K562 (cell line): ENCODE results near the gene FBXW11. TPM values are rescaled to one million over a fixed set of nuclear protein-coding genes. Genes with fewer than 3 reads are reported as not detected.

Source experiments
- EZH2 ChIP-seq: IDR thresholded peaks from 2 replicates; pipeline ENCODE4 v1.6.1; 2012; ENCODE audit warnings: low read depth, mild to moderate bottlenecking, inconsistent platforms, low read length, borderline replicate concordance
- FOXM1 ChIP-seq, 2 experiments: fragments of 450-650 bp in 1 of 2; sonication (generic) in 1 of 2; formaldehyde crosslinking in 1 of 2; IDR thresholded peaks; 2 replicates each; pipeline versions ENCODE4 v1.6.1 to v1.9.0; 2017 to 2022; ENCODE audit warnings: low read depth in 2 of 2, mild to moderate bottlenecking in 2 of 2, missing genetic modification reagents in 1 of 2, moderate library complexity in 1 of 2
- HMGN3 ChIP-seq: IDR thresholded peaks from 2 replicates; pipeline ENCODE4 v1.6.1; 2011; ENCODE audit warnings: borderline replicate concordance, low read depth, mild to moderate bottlenecking, mixed read lengths, low read length; ENCODE audit not compliant: insufficient read length; ENCODE audit errors: extremely low read depth
- MEIS2 ChIP-seq: fragments of 450-650 bp; IDR thresholded peaks from 2 replicates; pipeline ENCODE4 v1.6.1; 2014; ENCODE audit warnings: mild to moderate bottlenecking; ENCODE audit not compliant: partially characterized antibody
- MXI1 ChIP-seq: IDR thresholded peaks from 2 replicates; pipeline ENCODE4 v1.6.1; 2011; ENCODE audit warnings: low read depth, mild to moderate bottlenecking, improper control_type of control experiment, low read length
- PYGO2 ChIP-seq: fragments of 450-650 bp; IDR thresholded peaks from 2 replicates; pipeline ENCODE4 v1.6.1; 2016; ENCODE audit warnings: mild to moderate bottlenecking, missing genetic modification characterization, moderate library complexity, missing compliant biosample characterization
- RBM14 ChIP-seq: fragments of 200-400 bp; formaldehyde crosslinking; IDR thresholded peaks from 2 replicates; pipeline ENCODE4 v1.6.1; 2018; ENCODE audit warnings: low read depth, mild to moderate bottlenecking, low read length, moderate library complexity, borderline replicate concordance; ENCODE audit not compliant: insufficient read depth
- RNF2 ChIP-seq: sonication (generic); IDR thresholded peaks from 2 replicates; pipeline ENCODE4 v1.6.1; 2016
- SMARCC2 ChIP-seq: fragments of 450-650 bp; IDR thresholded peaks from 2 replicates; pipeline ENCODE4 v1.6.1; 2017; ENCODE audit warnings: antibody characterized with exemption, moderate library complexity, mild to moderate bottlenecking, low read depth
- TFAP4 ChIP-seq: sonication (generic); formaldehyde crosslinking; IDR thresholded peaks from 2 replicates; pipeline ENCODE4 v1.8.0; 2022; ENCODE audit warnings: missing genetic modification reagents, mild to moderate bottlenecking, moderate library complexity, borderline replicate concordance
- ZNF217 ChIP-seq: sonication (generic); formaldehyde crosslinking; IDR thresholded peaks from 2 replicates; pipeline ENCODE4 v1.8.0; 2022; ENCODE audit warnings: mild to moderate bottlenecking, missing genetic modification reagents
- polyA plus RNA-seq, 8 experiments: library from polyadenylated mRNA; depleted of rRNA in 4 of 8; stranded (reverse) in 5 of 8; unstranded in 3 of 8; fragments of >200 nt; fragmentation: Nextera tagmentation in 2 of 8; fragmentation: Illumina TruSeq in 1 of 8; extraction: Ambion mirVana in 2 of 8; extraction: Trizol in 1 of 8; gene quantifications; 2 replicates each; pipeline versions ENCODE4 v1.2.1 to v1.2.3, GENCODE V29; 2011 to 2014; ENCODE audit warnings: inconsistent platforms in 1 of 8, missing spikeins in 1 of 8
- total RNA-seq, 7 experiments: library from RNA; depleted of rRNA in 6 of 7; stranded (reverse); fragments of >200 nt in 6 of 7; fragmentation: Illumina TruSeq in 2 of 7; extraction: Trizol in 2 of 7; gene quantifications; 2 replicates each; pipeline versions ENCODE4 v1.2.1 to v1.2.3, GENCODE V29; 2011 to 2021; ENCODE audit warnings: low replicate concordance in 1 of 7
- TF ChIP-seq, protein P1 (sequence below), 2 experiments: fragments of 450-650 bp; IDR thresholded peaks; 2 replicates each; pipeline ENCODE4 v1.6.1; 2016; ENCODE audit warnings: mild to moderate bottlenecking in 2 of 2, borderline replicate concordance in 1 of 2, low read depth in 1 of 2, moderate library complexity in 1 of 2
- TF ChIP-seq, protein P2 (sequence below): IDR thresholded peaks from 3 replicates; pipeline ENCODE4 v1.6.1; 2011; ENCODE audit warnings: borderline replicate concordance, mild to moderate bottlenecking, moderate library complexity; ENCODE audit not compliant: insufficient read length; ENCODE audit errors: extremely low read depth

The FBXW11 gene
- total and polyA plus RNA-seq, 9 of the 15 experiments (the other 6 are each of a cell fraction or from before 2014, with no cell fraction given) = 3.0 to 28.6 (median 23.6) TPM

GRCh38 chr5:171953860-171954701, 52.4 kb downstream of the FBXW11 start (continued):
- TF ChIP-seq, protein P1, sequence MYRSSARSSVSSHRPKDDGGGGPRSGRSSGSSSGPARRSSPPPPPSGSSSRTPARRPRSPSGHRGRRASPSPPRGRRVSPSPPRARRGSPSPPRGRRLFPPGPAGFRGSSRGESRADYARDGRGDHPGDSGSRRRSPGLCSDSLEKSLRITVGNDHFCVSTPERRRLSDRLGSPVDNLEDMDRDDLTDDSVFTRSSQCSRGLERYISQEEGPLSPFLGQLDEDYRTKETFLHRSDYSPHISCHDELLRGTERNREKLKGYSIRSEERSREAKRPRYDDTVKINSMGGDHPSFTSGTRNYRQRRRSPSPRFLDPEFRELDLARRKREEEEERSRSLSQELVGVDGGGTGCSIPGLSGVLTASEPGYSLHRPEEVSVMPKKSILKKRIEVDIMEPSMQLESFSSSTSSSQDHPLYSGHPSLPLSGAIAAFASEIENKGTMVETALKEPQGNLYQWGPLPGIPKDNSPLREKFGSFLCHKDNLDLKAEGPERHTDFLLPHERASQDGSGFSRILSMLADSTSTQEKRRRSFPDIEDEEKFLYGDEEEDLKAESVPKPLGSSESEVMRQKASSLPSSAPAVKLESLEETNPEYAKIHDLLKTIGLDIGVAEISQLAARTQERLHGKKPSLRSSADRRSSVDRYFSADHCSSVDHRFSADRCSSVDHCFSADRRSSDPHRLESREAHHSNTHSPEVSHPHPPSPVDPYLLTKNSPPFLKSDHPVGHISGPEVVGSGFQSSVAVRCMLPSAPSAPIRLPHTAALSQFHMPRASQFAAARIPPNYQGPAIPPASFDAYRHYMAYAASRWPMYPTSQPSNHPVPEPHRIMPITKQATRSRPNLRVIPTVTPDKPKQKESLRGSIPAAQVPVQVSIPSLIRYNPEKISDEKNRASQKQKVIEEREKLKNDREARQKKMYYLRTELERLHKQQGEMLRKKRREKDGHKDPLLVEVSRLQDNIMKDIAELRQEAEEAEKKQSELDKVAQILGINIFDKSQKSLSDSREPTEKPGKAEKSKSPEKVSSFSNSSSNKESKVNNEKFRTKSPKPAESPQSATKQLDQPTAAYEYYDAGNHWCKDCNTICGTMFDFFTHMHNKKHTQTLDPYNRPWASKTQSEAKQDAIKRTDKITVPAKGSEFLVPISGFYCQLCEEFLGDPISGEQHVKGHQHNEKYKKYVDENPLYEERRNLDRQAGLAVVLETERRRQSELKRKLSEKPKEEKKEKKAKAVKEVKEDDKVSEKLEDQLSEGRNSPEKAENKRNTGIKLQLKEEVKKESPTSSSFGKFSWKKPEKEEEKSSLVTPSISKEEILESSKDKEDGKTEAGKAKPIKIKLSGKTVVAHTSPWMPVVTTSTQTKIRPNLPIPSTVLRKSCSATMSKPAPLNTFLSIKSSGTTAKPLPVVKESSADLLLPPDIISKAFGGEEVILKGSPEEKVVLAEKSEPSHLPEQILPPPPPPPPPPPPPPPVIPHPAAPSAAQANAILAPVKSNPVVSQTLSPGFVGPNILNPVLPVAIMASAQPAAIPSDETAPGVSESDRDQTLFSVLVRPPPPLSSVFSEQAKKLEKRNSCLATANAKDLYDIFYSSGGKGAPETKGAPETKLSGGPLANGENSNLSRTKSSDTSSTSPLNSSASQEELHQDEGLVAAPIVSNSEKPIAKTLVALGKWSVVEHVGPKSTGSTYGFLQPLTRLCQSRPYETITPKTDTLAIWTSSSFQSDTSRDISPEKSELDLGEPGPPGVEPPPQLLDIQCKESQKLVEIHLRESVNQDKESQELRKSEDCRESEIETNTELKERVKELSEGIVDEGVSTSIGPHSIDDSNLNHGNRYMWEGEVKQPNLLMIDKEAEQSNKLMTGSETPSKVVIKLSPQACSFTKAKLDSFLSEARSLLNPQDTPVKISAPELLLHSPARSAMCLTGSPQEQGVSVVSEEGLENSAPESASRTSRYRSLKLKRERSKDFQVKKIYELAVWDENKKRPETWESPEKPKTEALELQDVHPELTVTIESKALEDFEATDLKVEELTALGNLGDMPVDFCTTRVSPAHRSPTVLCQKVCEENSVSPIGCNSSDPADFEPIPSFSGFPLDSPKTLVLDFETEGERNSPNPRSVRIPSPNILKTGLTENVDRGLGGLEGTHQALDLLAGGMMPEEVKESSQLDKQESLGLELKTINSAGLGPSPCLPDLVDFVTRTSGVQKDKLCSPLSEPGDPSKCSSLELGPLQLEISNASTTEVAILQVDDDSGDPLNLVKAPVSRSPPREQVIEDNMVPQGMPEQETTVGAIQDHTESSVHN (IDR thresholded peaks at IDR 0.05; ENCODE audit: borderline replicate concordance in 1 of 2, low read depth in 1 of 2) = peak; percentile 88 to 98; a peak in 2 of 4 replicates
- TF ChIP-seq EZH2 (no peak), MXI1 (no peak), RBM14 (no peak), SMARCC2 (0 out of 2 replicates have a peak, but pooled peaks have one; percentile 50), PYGO2 (tag) (peak; percentile 60; the same call in 1 of the 2 replicates), RNF2 (peak; percentile 83), ZNF217 (CRISPR knock-in tag) (no peak), TFAP4 (peak; percentile 91), FOXM1 (IDR thresholded peaks at IDR 0.05; ENCODE audit: low read depth) (peak; percentile 78; the same call in 1 of the 2 replicates), FOXM1 (CRISPR knock-in tag; IDR thresholded peaks at IDR 0.05; ENCODE audit: low read depth) (no peak), HMGN3 (no peak), MEIS2 (peak; percentile 86)
- TF ChIP-seq, protein P2, sequence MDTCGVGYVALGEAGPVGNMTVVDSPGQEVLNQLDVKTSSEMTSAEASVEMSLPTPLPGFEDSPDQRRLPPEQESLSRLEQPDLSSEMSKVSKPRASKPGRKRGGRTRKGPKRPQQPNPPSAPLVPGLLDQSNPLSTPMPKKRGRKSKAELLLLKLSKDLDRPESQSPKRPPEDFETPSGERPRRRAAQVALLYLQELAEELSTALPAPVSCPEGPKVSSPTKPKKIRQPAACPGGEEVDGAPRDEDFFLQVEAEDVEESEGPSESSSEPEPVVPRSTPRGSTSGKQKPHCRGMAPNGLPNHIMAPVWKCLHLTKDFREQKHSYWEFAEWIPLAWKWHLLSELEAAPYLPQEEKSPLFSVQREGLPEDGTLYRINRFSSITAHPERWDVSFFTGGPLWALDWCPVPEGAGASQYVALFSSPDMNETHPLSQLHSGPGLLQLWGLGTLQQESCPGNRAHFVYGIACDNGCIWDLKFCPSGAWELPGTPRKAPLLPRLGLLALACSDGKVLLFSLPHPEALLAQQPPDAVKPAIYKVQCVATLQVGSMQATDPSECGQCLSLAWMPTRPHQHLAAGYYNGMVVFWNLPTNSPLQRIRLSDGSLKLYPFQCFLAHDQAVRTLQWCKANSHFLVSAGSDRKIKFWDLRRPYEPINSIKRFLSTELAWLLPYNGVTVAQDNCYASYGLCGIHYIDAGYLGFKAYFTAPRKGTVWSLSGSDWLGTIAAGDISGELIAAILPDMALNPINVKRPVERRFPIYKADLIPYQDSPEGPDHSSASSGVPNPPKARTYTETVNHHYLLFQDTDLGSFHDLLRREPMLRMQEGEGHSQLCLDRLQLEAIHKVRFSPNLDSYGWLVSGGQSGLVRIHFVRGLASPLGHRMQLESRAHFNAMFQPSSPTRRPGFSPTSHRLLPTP = no peak
